Measurements from ENCODE around the gene SLC16A6. TPM values are rescaled to one million over a fixed set of nuclear protein-coding genes. Genes with fewer than 3 reads are reported as not detected.
A peak's percentile ranks its signal among the peaks of the same experiment; 100 is the strongest.

Gene SLC16A6
- total RNA-seq, 1 donor = 35.9 TPM

- no peak overlapping the region for H3K4me3 ChIP-seq (ENCODE audit: low read length)
- H3K4me1 ChIP-seq (ENCODE audit: insufficient read depth, low read length) = peaks cover 41% of the 10 kb centered on the region
- no peaks in the 10 kb centered on the region for H3K27me3 ChIP-seq (ENCODE audit: insufficient read depth, low read length)
Observed at GRCh38 chr17:68301438-68301959, 10.6 kb upstream of the SLC16A6 start.

GRCh38 chr17:68299817-68300216, 8.9 kb upstream of the SLC16A6 start:
- Histone ChIP-seq H3K27me3 (ENCODE audit: insufficient read depth, low read length) (no peaks in the 10 kb centered on the region), H3K4me1 (ENCODE audit: insufficient read depth, low read length) (peaks cover 48% of the 10 kb centered on the region), H3K4me3 (ENCODE audit: low read length) (no peak overlapping the region), H3K9me3 (ENCODE audit: low read depth, low read length) (no peaks in the 10 kb centered on the region)

More at GRCh38 chr17:68301438-68301959, 10.6 kb upstream of the SLC16A6 start:
- H3K9me3 ChIP-seq (ENCODE audit: low read depth, low read length) = no peaks in the 10 kb centered on the region

- Histone ChIP-seq H3K9me3 (ENCODE audit: low read depth, low read length) (no peaks in the 10 kb centered on the region), H3K4me1 (ENCODE audit: insufficient read depth, low read length) (peaks cover 51% of the 10 kb centered on the region), H3K27me3 (ENCODE audit: insufficient read depth, low read length) (no peaks in the 10 kb centered on the region), H3K4me3 (ENCODE audit: low read length) (no peak overlapping the region)
Observed at GRCh38 chr17:68298601-68299000, 7.7 kb upstream of the SLC16A6 start.

- Histone ChIP-seq H3K4me3 (ENCODE audit: low read length) (no peak overlapping the region), H3K27me3 (ENCODE audit: insufficient read depth, low read length) (no peaks in the 10 kb centered on the region), H3K9me3 (ENCODE audit: low read depth, low read length) (no peaks in the 10 kb centered on the region), H3K4me1 (ENCODE audit: insufficient read depth, low read length) (peaks cover 65% of the 10 kb centered on the region)
Observed at GRCh38 chr17:68297195-68297594, 6.3 kb upstream of the SLC16A6 start.

- Histone ChIP-seq H3K27me3 (ENCODE audit: insufficient read depth, low read length) (no peaks in the 10 kb centered on the region), H3K4me3 (ENCODE audit: low read length) (no peak overlapping the region), H3K9me3 (ENCODE audit: low read depth, low read length) (no peaks in the 10 kb centered on the region), H3K4me1 (ENCODE audit: insufficient read depth, low read length) (peaks cover 67% of the 10 kb centered on the region)
Observed at GRCh38 chr17:68296217-68297191, 5.6 kb upstream of the SLC16A6 start.

GRCh38 chr17:68295086-68295485, 4.2 kb upstream of the SLC16A6 start:
- H3K27me3 ChIP-seq (ENCODE audit: insufficient read depth, low read length) = no peaks in the 10 kb centered on the region
- H3K9me3 ChIP-seq (ENCODE audit: low read depth, low read length) = no peaks in the 10 kb centered on the region
- H3K4me3 ChIP-seq (ENCODE audit: low read length) = no peak overlapping the region
- H3K4me1 ChIP-seq (ENCODE audit: insufficient read depth, low read length) = peaks cover 73% of the 10 kb centered on the region

- H3K9me3 ChIP-seq (ENCODE audit: low read depth, low read length) = no peaks in the 10 kb centered on the region
- no peaks in the 10 kb centered on the region for H3K27me3 ChIP-seq (ENCODE audit: insufficient read depth, low read length)
- peaks cover 78% of the 10 kb centered on the region for H3K4me1 ChIP-seq (ENCODE audit: insufficient read depth, low read length)
- no peak overlapping the region for H3K4me3 ChIP-seq (ENCODE audit: low read length)
Observed at GRCh38 chr17:68294617-68295016, 3.7 kb upstream of the SLC16A6 start.

- Histone ChIP-seq H3K9me3 (ENCODE audit: low read depth, low read length) (no peaks in the 10 kb centered on the region), H3K27me3 (ENCODE audit: insufficient read depth, low read length) (no peaks in the 10 kb centered on the region), H3K4me1 (ENCODE audit: insufficient read depth, low read length) (peaks cover 82% of the 10 kb centered on the region), H3K4me3 (ENCODE audit: low read length) (no peak overlapping the region)
Observed at GRCh38 chr17:68294196-68294555, 3.2 kb upstream of the SLC16A6 start.

GRCh38 chr17:68293490-68294195, 2.7 kb upstream of the SLC16A6 start:
- Histone ChIP-seq H3K9me3 (ENCODE audit: low read depth, low read length) (no peaks in the 10 kb centered on the region), H3K4me1 (ENCODE audit: insufficient read depth, low read length) (peaks cover 86% of the 10 kb centered on the region), H3K4me3 (ENCODE audit: low read length) (no peak overlapping the region)

GRCh38 chr17:68292689-68293040, 1.7 kb upstream of the SLC16A6 start:
- Histone ChIP-seq H3K27me3 (ENCODE audit: insufficient read depth, low read length) (no peaks in the 10 kb centered on the region), H3K9me3 (ENCODE audit: low read depth, low read length) (no peaks in the 10 kb centered on the region), H3K4me1 (ENCODE audit: insufficient read depth, low read length) (peaks cover 86% of the 10 kb centered on the region), H3K4me3 (ENCODE audit: low read length) (peak overlapping the region; percentile 88)

More at GRCh38 chr17:68293490-68294195, 2.7 kb upstream of the SLC16A6 start:
- no peaks in the 10 kb centered on the region for H3K27me3 ChIP-seq (ENCODE audit: insufficient read depth, low read length)

GRCh38 chr17:68291836-68292688, 1.1 kb upstream of the SLC16A6 start:
- Histone ChIP-seq H3K9me3 (ENCODE audit: low read depth, low read length) (no peaks in the 10 kb centered on the region), H3K4me1 (ENCODE audit: insufficient read depth, low read length) (peaks cover 86% of the 10 kb centered on the region), H3K4me3 (ENCODE audit: low read length) (peak overlapping the region; percentile 88), H3K27me3 (ENCODE audit: insufficient read depth, low read length) (no peaks in the 10 kb centered on the region)

- H3K4me3 ChIP-seq (ENCODE audit: low read length) = peak overlapping the region; percentile 88
- H3K4me1 ChIP-seq (ENCODE audit: insufficient read depth, low read length) = peaks cover 76% of the 10 kb centered on the region
- no peaks in the 10 kb centered on the region for H3K27me3 ChIP-seq (ENCODE audit: insufficient read depth, low read length)
- H3K9me3 ChIP-seq (ENCODE audit: low read depth, low read length) = no peaks in the 10 kb centered on the region
Observed at GRCh38 chr17:68290268-68290954, 516 bp downstream of the SLC16A6 start.

- H3K4me3 ChIP-seq (ENCODE audit: low read length) = peak overlapping the region; percentile 88
- H3K27me3 ChIP-seq (ENCODE audit: insufficient read depth, low read length) = no peaks in the 10 kb centered on the region
- H3K9me3 ChIP-seq (ENCODE audit: low read depth, low read length) = no peaks in the 10 kb centered on the region
- H3K4me1 ChIP-seq (ENCODE audit: insufficient read depth, low read length) = peaks cover 71% of the 10 kb centered on the region
Observed at GRCh38 chr17:68289936-68290267, 1.0 kb downstream of the SLC16A6 start.

GRCh38 chr17:68289473-68289872, 1.5 kb downstream of the SLC16A6 start:
- H3K4me1 ChIP-seq (ENCODE audit: insufficient read depth, low read length) = peaks cover 66% of the 10 kb centered on the region
- no peaks in the 10 kb centered on the region for H3K27me3 ChIP-seq (ENCODE audit: insufficient read depth, low read length)
- H3K9me3 ChIP-seq (ENCODE audit: low read depth, low read length) = no peaks in the 10 kb centered on the region
- peak overlapping the region; percentile 88 for H3K4me3 ChIP-seq (ENCODE audit: low read length)

All from mononuclear cell (primary cell).